LHCN-M2 (cell line): ENCODE data around the gene FARS2. TPM values are rescaled to one million over a fixed set of nuclear protein-coding genes. Genes with fewer than 3 reads are reported as not detected.

Experiments used
- DNase-seq: peaks from one replicate; pipeline ENCODE4 v3.0.0-alpha.2; 2012; ENCODE audit warnings: low read depth
- total RNA-seq: library from RNA; depleted of rRNA; stranded (reverse); fragments of >200 nt; gene quantifications from 2 replicates; pipeline ENCODE4 v1.2.3, GENCODE V29; 2014

Gene FARS2
- total RNA-seq, 1 experiment from 2014 or later = 11.5 TPM

DNA sequence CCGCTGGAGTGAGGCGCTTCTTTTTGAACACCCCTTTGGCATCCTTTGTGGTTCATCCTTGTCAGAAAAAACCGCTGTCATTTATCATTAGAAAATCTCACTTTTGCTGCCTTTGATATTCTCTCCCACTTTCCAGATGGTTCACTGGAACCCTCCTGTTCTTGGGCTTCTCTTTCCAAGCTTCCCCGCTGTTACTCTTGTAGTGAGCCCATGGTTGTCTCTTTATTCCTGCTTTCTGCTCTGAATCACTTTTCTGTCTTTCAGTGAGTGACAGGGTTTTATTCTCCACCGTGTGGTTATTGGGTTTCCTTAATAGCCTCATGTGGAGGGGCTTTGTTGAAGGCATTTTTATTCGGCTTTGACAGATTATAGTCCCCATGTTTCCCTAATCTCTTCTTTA lies 117.0 kb downstream of the FARS2 start:
- DNase-seq = no peak

DNA sequence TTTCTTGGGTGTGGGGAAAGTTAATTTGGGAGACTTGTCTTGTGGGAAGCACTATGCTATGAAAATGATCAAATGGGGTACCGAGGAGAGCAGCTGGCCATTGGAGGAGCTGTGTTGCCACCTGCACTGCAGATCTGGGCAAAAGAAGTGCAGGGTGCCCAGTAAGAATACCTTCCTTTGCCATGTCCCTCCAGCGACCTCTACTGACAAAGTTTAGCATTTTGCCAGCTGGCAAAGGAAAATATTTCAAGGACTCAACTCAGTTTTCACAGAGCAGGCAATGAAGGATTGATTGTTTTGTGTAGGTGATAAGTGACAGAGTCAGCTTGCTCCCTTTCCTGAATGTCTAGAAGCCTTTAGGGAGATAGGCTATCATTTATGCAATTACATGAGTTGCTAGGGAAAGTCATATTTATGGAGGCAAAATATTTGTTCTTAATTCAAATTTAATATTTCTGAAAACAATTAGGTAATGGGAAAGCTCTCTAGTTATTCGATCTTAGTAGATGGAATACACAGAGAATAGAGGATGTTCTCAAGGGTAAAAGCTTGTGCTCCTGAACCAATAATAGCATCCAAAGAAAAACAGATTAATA lies 118.4 kb downstream of the FARS2 start:
- DNase-seq = peak; percentile 30

DNA sequence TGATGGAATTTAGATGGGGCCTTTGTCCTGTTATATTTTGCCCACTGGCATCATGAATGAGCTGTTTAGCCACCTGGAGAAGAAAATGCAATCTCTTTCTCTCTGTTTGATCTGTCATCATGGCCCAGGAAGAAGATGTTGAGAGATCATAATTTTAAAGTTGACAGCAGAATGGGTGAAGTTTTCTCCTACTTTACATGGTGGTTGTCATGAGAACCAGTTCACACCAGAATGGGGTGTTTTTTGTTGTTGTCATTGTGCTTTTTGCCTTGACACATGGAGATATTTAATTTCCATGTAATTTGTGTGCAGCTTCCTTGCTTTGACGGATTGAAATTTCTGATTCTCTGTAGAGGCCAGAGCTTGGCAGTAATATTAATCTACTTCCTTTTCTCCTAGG lies 122.5 kb downstream of the FARS2 start:
- DNase-seq = no peak

DNA sequence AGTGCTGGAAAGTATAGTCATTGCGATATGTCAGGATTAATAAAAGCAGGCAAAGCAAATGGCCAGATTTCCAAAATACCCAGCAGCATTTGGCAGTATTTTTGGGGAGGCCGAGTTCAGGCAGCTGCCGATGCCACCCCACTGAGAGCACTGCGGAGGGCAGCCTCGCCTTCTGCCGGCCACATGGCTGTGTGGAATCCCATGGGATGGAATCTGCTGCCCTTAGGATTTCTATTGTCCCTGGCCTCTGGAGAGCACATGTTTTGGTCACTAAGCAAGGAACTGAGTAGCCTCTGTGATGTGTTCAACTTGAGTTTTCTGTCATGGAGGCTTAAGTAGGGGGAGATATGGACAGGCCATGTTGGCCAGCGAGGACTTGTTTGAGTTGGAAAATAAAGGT lies 123.0 kb downstream of the FARS2 start:
- DNase-seq = no peak

DNA sequence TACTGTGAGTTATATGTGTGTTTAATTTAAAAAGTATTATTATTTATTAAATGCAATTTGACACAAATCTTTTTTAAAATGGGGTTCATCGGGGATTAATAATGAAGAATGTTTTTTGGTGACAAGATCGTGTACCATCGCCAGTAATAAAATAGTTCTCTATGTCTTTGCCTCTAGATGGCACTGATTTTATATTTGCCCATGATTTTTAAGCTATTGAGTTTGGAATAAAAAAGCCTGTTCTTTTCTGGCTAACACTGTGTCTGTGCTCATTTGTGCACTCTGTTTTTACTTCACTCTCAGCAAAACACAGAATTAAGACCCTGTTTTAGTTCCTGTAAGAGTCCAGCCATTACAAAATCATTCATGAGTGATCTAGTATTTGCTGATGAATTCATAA lies 127.0 kb downstream of the FARS2 start:
- no peak for DNase-seq

DNA sequence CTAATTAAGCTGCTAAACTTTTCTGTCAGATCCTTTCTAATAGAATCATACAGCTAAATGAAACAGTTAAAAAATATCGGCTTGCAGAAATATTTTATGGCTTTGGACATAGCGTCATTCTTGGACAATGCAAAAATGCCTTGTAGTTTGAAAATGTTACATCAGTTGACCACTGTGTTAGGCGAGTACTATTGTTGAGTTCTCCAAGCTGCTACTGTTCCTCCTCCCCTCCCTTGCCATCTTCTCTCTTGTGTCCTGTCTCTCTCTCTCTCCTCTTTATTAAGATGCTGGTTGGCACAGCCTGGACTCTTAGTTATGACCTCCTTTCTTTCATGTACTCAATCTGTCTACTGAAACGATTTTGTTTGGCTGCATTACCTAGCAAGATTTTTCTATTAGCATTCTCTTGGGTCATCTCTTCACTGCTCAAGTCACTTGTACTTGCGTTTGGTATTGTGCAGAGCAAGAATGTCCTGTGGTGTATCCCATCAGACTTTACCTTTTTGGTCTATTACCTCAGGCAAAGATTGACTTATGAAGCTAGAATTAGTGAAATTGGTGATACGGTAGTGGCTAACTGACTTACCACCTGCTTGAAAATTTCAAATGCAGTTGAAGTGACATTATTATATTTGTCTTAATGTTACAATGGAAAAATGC lies 127.9 kb downstream of the FARS2 start:
- DNase-seq = no peak

DNA sequence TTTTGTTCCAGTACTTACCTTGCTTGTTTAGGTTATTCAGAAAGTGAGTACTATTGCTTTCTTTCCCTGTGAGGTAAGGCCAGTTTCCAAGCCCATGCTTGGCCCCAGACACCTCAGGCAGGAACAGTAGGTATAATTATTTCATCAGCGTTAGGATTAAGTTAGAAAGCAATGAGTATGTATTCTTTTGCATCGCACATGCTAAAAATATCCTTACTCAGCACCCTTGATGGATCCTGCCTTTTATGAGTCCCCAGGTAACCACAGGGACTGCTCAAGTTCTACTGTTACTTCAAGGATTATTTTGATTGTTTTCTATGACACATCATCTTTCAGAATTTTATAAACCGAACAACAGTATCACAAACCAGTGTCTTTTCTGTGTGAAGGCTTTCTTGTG lies 128.9 kb downstream of the FARS2 start:
- no peak for DNase-seq

DNA sequence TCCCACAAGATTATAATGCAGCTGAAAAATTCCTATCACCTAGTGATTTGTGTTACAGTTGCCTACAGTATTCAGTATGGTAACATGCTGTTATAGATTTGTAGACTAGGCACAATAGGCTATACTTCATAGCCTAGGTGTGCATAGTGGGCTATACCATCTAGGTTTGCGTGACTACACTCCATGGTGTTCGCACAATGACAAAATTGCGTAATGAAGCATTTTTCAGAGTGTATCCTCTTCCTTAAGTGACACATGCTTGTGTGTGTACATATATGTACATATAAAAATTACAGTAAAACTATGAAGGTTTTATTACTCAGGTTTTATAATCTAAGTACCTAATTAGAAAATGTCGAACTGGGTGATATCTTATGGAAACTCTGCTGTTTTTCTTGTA lies 133.0 kb downstream of the FARS2 start:
- DNase-seq = no peak

DNA sequence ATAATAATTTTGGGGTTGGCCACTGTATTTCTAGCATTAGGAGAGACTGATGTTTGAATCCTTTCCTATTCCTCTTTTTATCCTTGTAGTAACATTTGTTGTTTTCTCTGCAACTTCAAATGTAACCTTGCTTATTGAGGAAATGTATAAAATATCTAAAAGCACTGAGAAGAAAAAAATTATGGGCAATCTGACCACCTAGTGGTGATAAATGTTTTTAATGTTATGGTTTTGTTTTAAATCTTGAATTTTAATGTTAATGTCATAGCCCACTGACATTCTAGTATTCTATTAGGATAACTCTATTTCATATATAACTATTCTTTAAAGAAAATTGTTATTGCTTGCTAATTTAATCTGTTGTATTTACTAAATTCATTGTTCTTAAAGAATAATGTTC lies 134.4 kb downstream of the FARS2 start:
- no peak for DNase-seq

DNA sequence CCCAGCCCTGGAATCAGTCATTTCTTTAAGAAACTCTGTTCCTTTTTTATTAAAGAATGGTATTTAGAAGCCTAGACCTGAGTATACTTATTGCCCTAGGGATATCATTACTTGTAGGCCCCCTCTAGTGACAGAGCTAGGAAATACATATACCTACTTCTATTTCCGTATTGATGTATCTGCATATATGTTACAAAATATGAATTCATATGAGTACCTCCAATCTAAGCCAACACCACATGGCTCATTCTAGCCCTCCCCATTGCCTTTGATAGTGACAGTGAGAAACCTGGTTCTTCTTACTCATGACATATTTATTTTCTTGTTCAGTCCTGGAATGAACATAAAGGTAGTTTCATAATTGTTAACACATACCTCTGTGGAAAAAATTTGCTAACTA lies 137.2 kb downstream of the FARS2 start:
- peak; percentile 41 for DNase-seq

DNA sequence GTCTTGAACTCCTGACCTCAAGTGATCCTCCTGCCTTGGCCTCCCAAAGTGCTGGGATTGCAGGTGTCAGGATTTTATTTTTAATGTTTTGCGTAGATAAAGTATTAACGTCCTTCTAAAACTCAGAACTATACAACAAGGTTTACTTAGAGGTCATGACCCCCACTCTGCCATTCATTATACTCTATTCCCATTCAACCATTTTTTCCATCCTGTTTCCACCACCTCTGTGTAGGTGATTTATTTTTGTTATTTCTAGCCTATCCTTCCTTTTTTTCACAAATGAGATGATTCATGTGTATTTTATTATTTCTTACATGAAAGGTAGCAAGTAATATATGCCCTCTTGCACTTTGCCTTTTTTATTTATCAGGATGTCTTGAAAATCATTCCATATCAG lies 138.1 kb downstream of the FARS2 start:
- DNase-seq = no peak

DNA sequence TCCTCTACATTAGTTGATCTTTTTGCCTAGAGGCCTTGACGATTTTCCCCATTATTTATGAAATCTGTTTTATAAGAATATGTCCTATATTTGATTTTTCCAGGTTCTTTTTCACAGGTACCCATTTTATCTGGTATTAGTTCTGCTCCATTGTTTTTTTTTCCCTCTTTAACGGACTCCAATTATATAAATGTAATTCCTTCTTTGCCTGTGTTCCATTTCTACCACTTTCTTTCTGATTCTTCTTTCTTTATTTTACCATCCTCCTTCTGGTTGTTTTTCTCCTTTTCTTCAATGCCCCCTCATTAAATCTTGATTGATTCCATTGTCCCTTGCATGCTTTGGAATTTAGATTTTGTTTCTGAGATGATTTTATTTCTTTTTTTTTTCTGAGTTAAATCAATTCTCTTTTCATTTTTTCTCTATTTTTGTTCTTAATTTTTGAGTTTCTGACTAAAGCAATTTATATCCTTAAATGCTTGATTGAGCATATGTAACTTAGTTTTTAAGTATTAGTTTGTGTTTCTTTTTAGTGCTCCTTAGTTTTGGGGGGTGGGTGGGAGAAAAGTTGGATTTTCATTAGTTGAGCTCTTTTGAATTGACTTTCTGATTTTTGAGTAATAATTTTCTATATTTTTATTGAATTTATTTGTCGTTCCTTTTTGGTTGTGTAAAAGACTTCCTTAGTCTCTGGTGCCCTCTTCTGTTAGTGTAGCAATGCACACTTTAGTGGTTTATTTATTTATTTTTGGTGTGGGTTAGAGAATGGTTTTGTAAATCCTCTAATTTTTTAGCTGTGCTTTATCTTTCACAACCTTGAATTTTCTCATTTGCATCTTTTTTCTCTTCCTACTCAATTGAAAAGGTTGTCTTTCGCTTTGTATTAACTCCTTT lies 140.8 kb downstream of the FARS2 start:
- peak; percentile 25 for DNase-seq

DNA sequence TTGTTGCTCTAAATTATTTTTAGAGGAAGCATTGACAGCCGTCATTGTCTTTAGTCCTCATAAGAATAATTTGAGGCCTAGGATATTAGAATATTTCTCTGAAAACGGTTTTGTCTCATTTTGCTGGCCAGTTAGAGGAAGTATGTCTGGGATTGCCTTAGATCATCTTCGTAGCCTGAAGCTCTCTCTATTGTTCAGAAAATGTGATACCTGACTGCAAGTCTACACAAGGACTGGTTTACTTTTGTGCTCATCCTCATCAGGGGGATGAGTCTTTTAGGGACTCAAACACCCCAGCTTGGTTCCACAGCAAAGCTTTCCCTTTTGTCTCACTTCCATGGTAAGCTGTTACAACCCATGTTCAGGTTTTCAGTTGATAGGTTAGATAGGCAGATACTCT lies 141.8 kb downstream of the FARS2 start:
- no peak for DNase-seq

DNA sequence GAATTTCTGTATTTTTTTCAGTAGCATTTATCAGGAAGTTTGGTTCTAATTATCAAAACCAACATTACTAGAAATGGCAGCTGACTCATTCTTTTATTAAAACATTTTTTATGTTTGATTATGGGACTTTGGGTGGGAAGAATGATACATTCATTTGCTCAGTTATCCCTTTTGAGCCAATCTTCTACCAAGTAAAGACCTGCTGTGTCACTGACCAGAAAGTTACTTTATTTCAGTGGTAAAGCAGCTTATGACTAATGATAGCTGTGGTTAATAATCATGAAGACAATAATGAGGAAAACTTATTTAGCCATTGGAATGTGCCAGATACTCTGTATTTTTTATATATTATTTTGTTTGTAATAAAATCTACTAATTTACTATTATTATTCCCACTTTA lies 142.3 kb downstream of the FARS2 start:
- DNase-seq = no peak

DNA sequence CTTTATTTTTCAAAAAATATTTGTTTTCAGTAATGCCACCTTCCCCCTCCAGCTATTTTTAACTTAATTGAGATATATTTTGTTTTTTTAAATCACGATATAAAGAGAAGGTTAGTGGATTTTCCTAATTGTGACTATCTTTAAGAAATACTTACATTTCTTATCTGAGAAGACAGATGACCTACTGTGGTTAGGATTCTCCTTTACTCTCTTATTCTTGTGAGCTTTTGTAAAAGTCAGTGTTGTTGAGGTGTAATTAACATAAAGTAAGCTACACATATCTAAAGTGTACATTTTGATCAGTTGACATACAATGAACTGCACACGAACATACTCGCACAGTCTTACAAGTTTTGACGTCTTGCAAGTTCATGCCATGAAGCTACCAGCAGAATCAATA lies 144.7 kb downstream of the FARS2 start:
- DNase-seq = no peak

DNA sequence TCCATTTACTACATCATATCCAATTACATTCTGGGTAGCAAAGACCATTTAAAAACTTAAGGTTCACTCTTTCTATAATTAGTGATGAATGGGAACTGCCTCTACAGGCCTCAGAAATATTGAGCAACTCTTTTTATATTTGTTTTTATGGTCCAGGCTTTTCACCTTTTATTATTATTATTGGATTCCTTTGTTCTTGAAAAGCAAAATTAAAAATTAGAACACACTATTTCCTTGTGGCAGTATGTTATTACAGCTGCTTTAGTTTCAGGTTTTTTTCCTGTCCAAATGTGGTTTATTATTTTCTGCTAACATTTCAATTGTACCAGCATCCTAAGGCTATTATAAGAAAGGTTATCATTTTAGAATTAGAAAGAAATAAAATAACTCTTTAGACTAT lies 150.1 kb downstream of the FARS2 start:
- peak; percentile 28 for DNase-seq

DNA sequence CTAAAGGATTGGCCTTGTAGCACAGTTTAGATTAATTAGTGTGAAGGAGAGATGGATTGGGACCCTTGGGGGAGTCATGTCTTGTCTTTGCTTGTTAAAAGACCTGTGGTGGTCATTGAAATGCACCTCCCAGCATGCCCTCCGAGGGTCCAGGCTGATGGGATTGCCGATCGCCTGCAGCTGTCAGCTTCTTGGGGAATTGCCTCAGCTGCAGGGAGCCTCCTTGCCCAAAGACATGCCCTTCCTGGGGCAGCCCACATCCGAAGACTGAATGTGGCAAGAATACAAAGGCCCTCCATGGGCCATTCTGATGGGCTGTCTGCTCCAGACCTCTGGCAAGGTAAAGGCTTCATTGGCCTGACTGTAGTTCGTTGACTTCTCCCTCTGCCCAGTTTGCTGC lies 150.7 kb downstream of the FARS2 start:
- no peak for DNase-seq

DNA sequence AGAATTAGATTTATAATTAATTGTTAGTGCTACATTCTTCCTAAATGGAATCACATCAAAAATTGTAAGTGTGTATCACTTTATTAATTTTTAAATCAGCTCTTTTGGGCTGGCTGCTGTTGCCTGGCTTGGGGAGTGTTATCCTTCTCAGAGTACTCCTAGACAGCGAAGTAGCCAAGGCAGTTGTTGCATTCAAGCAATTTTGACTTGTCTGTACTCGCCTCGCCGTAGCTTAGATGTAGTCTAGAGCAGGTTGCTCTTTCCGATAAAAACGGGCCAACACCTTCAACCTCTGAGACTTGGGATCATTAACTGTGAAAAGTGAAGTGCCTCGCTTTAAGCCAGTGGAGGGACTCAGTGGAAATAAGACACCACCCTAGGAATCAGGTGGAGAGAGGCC lies 151.3 kb downstream of the FARS2 start:
- no peak for DNase-seq

DNA sequence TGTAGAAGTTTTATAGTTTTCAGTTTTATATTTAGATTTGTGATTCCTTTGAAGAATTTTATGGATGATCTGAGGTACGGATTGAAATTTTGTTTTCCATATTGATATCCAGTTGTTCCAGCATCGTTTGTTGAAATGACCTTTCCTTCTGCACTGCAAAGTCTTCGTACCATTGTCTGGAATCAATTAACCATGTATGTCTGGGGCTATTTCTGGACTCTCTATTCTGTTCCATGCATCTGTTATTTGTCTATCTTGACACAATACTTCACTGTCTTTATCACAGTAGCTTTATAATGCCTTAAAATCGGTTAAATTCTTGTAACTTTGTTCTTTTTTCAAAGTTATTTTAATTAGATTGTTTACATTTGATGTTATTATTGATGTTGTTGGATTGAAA lies 154.9 kb downstream of the FARS2 start:
- no peak for DNase-seq

DNA sequence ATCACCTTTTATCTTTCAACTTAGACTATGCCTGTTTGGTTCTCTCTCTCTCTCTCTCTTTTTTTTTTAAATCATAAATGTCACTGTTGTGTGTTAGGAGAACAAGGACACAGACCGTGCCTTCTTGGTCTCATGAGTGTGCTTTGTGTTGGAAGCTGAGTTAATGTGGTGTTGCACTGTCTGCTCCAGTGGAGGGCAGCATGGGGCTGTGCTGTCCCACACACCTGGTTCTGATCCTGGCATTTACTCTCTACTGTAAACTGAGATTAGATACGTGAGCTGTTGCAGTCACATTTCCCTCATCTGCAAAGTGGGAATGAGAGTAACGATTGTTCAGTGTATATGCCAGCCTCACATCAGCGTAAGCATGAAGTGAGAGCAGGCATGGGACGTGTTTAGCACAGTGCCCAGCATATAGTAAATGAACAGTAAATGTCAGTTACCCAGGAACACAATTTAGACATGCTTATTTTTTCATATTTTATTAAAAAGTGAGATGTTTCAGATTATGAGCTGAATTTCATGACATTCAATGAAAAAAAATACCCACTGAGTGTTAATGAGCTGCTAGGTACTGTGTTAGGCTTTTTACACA lies 161.1 kb downstream of the FARS2 start:
- DNase-seq = peak; percentile 44

DNA sequence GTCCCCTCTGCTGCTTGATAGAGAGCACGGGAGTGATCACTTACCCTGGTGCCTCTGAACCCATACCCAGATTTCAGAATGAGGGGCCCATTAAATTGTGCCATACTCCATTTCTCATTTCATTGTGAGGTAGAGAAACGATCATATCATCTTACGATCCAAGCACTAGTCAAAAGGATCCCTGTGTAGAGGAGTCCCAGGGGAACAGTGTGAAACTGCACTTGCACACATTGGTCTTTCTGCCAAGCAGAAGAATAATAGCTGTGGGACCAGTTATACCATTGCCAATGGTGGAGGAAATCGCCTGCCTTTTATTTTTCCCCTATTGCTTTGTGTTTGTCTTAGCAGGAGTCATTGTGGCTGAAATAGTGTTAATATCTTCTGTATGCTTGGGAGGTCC lies 161.9 kb downstream of the FARS2 start:
- DNase-seq = no peak

DNA sequence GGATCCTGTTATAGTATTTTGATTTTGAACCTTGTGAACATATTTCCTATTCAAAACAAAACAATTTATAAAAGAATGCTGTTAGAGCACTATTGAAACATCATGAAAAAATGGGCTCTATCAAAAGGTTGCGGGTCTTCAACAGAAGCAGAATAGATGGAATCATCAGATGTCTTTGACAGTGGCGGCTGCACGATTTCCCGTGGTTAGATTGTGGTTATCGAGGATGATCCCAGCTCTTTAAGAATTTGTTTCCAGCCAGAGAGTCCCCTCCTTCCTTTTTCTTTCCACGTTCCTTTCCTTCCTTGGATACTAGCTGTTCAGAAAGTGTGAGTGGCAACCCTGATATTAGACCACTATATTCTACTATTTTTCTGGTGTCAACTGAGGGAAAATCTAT lies 163.4 kb downstream of the FARS2 start:
- no peak for DNase-seq
